Upper lobe of left lung (tissue), 4 donors: Measurements from ENCODE around the gene MT1M.

Experiments
- CTCF ChIP-seq, 6 experiments: fragments of 450-650 bp in 4 of 6; fragments of 200-600 bp in 2 of 6; sonication (generic) in 2 of 6; IDR thresholded peaks; one replicate each; pipeline ENCODE4 v1.5.1; 2016 to 2019; ENCODE audit warnings: antibody characterized with exemption in 6 of 6
- POLR2A ChIP-seq, 4 donors: fragments of 450-650 bp; IDR thresholded peaks; one replicate each; pipeline ENCODE4 v1.5.1; 2016 to 2017; ENCODE audit warnings: antibody characterized with exemption in 4 of 4, mild to moderate bottlenecking in 2 of 4
- POLR2AphosphoS5 ChIP-seq, 2 donors: sonication (generic); formaldehyde crosslinking; IDR thresholded peaks; one replicate each; pipeline ENCODE4 v1.5.1; 2017; ENCODE audit warnings: antibody characterized with exemption in 2 of 2

GRCh38 chr16:56594292-56594619 is 38.2 kb upstream of the MT1M start:
- TF ChIP-seq POLR2A (IDR thresholded peaks at IDR 0.05): no peak
- no peak for TF ChIP-seq CTCF (IDR thresholded peaks at IDR 0.05)
- no peak for TF ChIP-seq POLR2AphosphoS5 (IDR thresholded peaks at IDR 0.05)
